H9 (cell line): ENCODE results near the gene WDR91. TPM values are rescaled to one million over a fixed set of nuclear protein-coding genes. Genes with fewer than 3 reads are reported as not detected.

Source experiments
- DNase-seq: peaks from one replicate; pipeline ENCODE4 v3.0.0-alpha.2; 2017
- H2AFZ ChIP-seq: one replicate; pipeline ENCODE4 v1.6.1; 2013; ENCODE audit warnings: mild to moderate bottlenecking, low read length, control low read depth, moderate library complexity
- H2AK5ac ChIP-seq: 2 replicates; pipeline ENCODE4 v1.6.1; 2013; ENCODE audit warnings: low read length, control low read depth, mixed read lengths; ENCODE audit not compliant: insufficient read length
- H2BK120ac ChIP-seq: one replicate; pipeline ENCODE4 v1.6.1; 2013; ENCODE audit warnings: low read depth, mild to moderate bottlenecking, low read length, control low read depth, inconsistent platforms; ENCODE audit not compliant: poor library complexity, severe bottlenecking
- H2BK12ac ChIP-seq: 2 replicates; pipeline ENCODE4 v1.6.1; 2013; ENCODE audit warnings: low read length, control low read depth, mixed read lengths, low read depth; ENCODE audit not compliant: insufficient read length
- H2BK15ac ChIP-seq: 2 replicates; pipeline ENCODE4 v1.6.1; 2013; ENCODE audit warnings: low read depth, low read length, control low read depth
- H2BK20ac ChIP-seq: one replicate; pipeline ENCODE4 v1.6.1; 2013; ENCODE audit warnings: low read depth, mild to moderate bottlenecking, low read length, control low read depth, inconsistent platforms; ENCODE audit not compliant: poor library complexity, severe bottlenecking
- H2BK5ac ChIP-seq: 2 replicates; pipeline ENCODE4 v1.6.1; 2013; ENCODE audit warnings: low read length, control low read depth, mixed read lengths; ENCODE audit not compliant: insufficient read length
- H3K14ac ChIP-seq: 2 replicates; pipeline ENCODE4 v1.6.1; 2013; ENCODE audit warnings: low read length, control low read depth; ENCODE audit not compliant: insufficient read depth
- H3K18ac ChIP-seq: 2 replicates; pipeline ENCODE4 v1.6.1; 2013; ENCODE audit warnings: low read depth, mild to moderate bottlenecking, mixed read lengths, low read length, control low read depth; ENCODE audit not compliant: insufficient read length
- H3K23ac ChIP-seq: 2 replicates; pipeline ENCODE4 v1.6.1; 2013; ENCODE audit warnings: low read length, control low read depth, mixed read lengths, low read depth; ENCODE audit not compliant: insufficient read length
- H3K23me2 ChIP-seq: 2 replicates; pipeline ENCODE4 v1.6.1; 2013; ENCODE audit warnings: low read depth, mild to moderate bottlenecking, mixed read lengths, low read length, control low read depth; ENCODE audit not compliant: insufficient read length, poor library complexity, severe bottlenecking
- H3K27ac ChIP-seq: 2 replicates; pipeline ENCODE4 v1.5.1; 2013; ENCODE audit warnings: low read length, control low read depth, mixed read lengths, low read depth; ENCODE audit not compliant: insufficient read length
- H3K27me3 ChIP-seq: 2 replicates; pipeline ENCODE4 v1.6.1; 2013; ENCODE audit warnings: low read length, control low read depth, inconsistent platforms; ENCODE audit not compliant: insufficient read depth
- H3K4ac ChIP-seq: 2 replicates; pipeline ENCODE4 v1.6.1; 2013; ENCODE audit warnings: low read depth, mild to moderate bottlenecking, control low read depth, inconsistent platforms, low read length, moderate library complexity
- H3K4me1 ChIP-seq: 2 replicates; pipeline ENCODE4 v1.6.1; 2013; ENCODE audit warnings: low read length, control low read depth, inconsistent platforms; ENCODE audit not compliant: insufficient read depth
- H3K4me2 ChIP-seq: 2 replicates; pipeline ENCODE4 v1.6.1; 2013; ENCODE audit warnings: low read length, control low read depth, mixed read lengths; ENCODE audit not compliant: insufficient read length, insufficient read depth
- H3K56ac ChIP-seq: 2 replicates; pipeline ENCODE4 v1.6.1; 2013; ENCODE audit warnings: low read depth, mild to moderate bottlenecking, mixed read lengths, low read length, control low read depth; ENCODE audit not compliant: insufficient read length
- H3K79me1 ChIP-seq: 2 replicates; pipeline ENCODE4 v1.6.1; 2013; ENCODE audit warnings: low read depth, mild to moderate bottlenecking, moderate library complexity, low read length, control low read depth, inconsistent platforms; ENCODE audit not compliant: insufficient read depth, poor library complexity, severe bottlenecking
- H3K79me2 ChIP-seq: 2 replicates; pipeline ENCODE4 v1.6.1; 2013; ENCODE audit warnings: low read length, control low read depth, inconsistent platforms; ENCODE audit not compliant: insufficient read depth
- H3K9ac ChIP-seq: 2 replicates; pipeline ENCODE4 v1.6.1; 2013; ENCODE audit warnings: low read length, control low read depth, mixed read lengths; ENCODE audit not compliant: insufficient read length; ENCODE audit errors: extremely low read depth
- H3K9me3 ChIP-seq: one replicate; pipeline ENCODE4 v1.6.1; 2013; ENCODE audit warnings: low read depth, low read length, inconsistent platforms; ENCODE audit not compliant: control insufficient read depth
- H3T11ph ChIP-seq: one replicate; pipeline ENCODE4 v1.6.1; 2013; ENCODE audit warnings: mild to moderate bottlenecking, low read length, control low read depth, inconsistent platforms
- H4K20me1 ChIP-seq: one replicate; pipeline ENCODE4 v1.6.1; 2013; ENCODE audit not compliant: control insufficient read depth, insufficient read length, insufficient read depth
- H4K5ac ChIP-seq: 2 replicates; pipeline ENCODE4 v1.6.1; 2013; ENCODE audit warnings: low read depth, mild to moderate bottlenecking, mixed read lengths, low read length, control low read depth; ENCODE audit not compliant: insufficient read length
- H4K8ac ChIP-seq: replicated peaks from 2 replicates; pipeline ENCODE4 v1.6.1; 2013; ENCODE audit warnings: low read length, control low read depth, mixed read lengths, low read depth; ENCODE audit not compliant: insufficient read length
- H4K91ac ChIP-seq: 2 replicates; pipeline ENCODE4 v1.6.1; 2013; ENCODE audit warnings: low read depth, mild to moderate bottlenecking, moderate library complexity, mixed read lengths, low read length, control low read depth; ENCODE audit not compliant: insufficient read length
- H3K27ac Mint-ChIP-seq, 3 experiments: 2 replicates in 2 of 3; 3 replicates in 1 of 3; pipeline ENCODE4 v1.8.0; 2020 to 2021; ENCODE audit warnings: mixed read lengths in 3 of 3, mild to moderate bottlenecking in 1 of 3, moderate library complexity in 1 of 3
- H3K27me3 Mint-ChIP-seq: 2 replicates; pipeline ENCODE4 v1.8.0; 2021; ENCODE audit warnings: low read depth, mild to moderate bottlenecking, moderate library complexity, mixed read lengths
- H3K36me3 Mint-ChIP-seq, 3 experiments: 2 replicates in 2 of 3; 3 replicates in 1 of 3; pipeline ENCODE4 v1.8.0; 2020 to 2021; ENCODE audit warnings: low read depth in 3 of 3, mixed read lengths in 3 of 3; ENCODE audit not compliant: insufficient read depth in 1 of 3
- H3K4me1 Mint-ChIP-seq, 2 experiments: 2 replicates each; pipeline ENCODE4 v1.8.0; 2020; ENCODE audit warnings: mixed read lengths in 2 of 2
- H3K4me3 Mint-ChIP-seq, 2 experiments: 2 replicates in 1 of 2; 3 replicates in 1 of 2; pipeline ENCODE4 v1.8.0; 2020 to 2021; ENCODE audit warnings: mild to moderate bottlenecking in 2 of 2, mixed read lengths in 2 of 2, moderate library complexity in 1 of 2
- H3K9me3 Mint-ChIP-seq, 2 experiments: 2 replicates in 1 of 2; 3 replicates in 1 of 2; pipeline ENCODE4 v1.8.0; 2020; ENCODE audit warnings: mild to moderate bottlenecking in 2 of 2, mixed read lengths in 2 of 2, moderate library complexity in 1 of 2
- WGBS: extraction: QIAGEN DNeasy Blood & Tissue Kit; methylation state at CpG from one replicate; pipeline ENCODE4 v1.1.7; 2013; ENCODE audit warnings: missing lambda C conversion rate, low lambda C conversion rate, mixed read lengths; ENCODE audit not compliant: insufficient read length; ENCODE audit errors: extremely low coverage; 5-methylcytosine and 5-hydroxymethylcytosine counted together
- total RNA-seq: library from RNA; stranded (reverse); gene quantifications from 2 replicates; pipeline ENCODE4 v1.2.1, GENCODE V29; 2021
- TF ChIP-seq, protein P1 (sequence below): fragments of 200-600 bp; sonication (generic); conservative IDR thresholded peaks from 3 replicates; pipeline ENCODE4 v1.8.0; 2021; ENCODE audit warnings: antibody characterized with exemption, mild to moderate bottlenecking

Gene WDR91
- total RNA-seq, 1 experiment from 2014 or later: 9.4 TPM

DNA sequence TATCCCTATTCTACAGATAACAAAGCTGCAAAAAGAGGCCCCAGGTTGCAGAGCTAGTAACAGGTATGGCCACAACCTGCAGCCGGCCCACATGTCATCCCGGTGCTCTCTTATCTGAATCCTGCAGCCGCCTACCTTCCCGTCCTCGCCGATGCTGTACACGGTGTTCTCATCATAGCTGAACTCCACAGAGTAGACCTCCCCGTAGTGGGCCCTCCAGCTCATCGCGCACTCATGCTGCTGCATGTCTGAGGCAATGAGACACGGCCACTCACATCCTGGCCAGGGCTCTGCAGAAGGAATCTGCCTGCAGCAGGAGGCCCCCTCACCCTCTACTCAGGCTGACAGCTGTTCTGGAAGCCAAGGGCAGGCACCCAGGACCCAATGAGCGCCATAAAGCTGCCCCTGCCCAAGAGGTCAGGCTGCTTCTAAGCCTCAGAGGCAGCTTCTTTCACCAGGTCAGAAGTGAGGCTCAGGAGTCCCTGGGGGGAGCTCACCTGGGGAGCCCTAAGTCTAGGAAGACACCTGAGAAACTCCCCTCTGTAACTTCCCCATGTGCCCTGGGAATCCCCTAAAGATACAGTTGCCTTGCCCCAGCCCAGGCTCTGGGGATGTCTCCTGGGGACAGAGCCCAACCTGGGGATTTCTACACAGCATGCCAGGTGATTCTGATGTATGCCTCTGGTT, 22.9 kb downstream of the WDR91 start:
- WGBS: no CpG with 5 or more reads among the region's 12 CpGs
- Histone ChIP-seq H3K18ac (no peak overlapping the region), H4K20me1 (no peaks in the 10 kb centered on the region), H3T11ph (no peak overlapping the region), H3K4me1 (no peaks in the 10 kb centered on the region), H2AK5ac (no peak overlapping the region), H2BK12ac (no peak overlapping the region), H4K5ac (no peak overlapping the region), H3K14ac (no peak overlapping the region), H2BK15ac (no peak overlapping the region), H3K23me2 (no peaks in the 10 kb centered on the region), H3K27ac (no peak overlapping the region), H3K56ac (no peak overlapping the region), H3K9ac (no peak overlapping the region), H3K9me3 (no peaks in the 10 kb centered on the region), H2BK5ac (no peak overlapping the region), H2BK20ac (no peak overlapping the region), H4K91ac (no peak overlapping the region), H2AFZ (no peak overlapping the region), H3K4me2 (no peak overlapping the region), H3K79me1 (no peaks in the 10 kb centered on the region), H4K8ac (no peak overlapping the region), H3K23ac (no peak overlapping the region), H2BK120ac (no peak overlapping the region), H3K4ac (no peak overlapping the region), H3K27me3 (no peaks in the 10 kb centered on the region), H3K79me2 (no peaks in the 10 kb centered on the region)
- TF ChIP-seq, protein P1, sequence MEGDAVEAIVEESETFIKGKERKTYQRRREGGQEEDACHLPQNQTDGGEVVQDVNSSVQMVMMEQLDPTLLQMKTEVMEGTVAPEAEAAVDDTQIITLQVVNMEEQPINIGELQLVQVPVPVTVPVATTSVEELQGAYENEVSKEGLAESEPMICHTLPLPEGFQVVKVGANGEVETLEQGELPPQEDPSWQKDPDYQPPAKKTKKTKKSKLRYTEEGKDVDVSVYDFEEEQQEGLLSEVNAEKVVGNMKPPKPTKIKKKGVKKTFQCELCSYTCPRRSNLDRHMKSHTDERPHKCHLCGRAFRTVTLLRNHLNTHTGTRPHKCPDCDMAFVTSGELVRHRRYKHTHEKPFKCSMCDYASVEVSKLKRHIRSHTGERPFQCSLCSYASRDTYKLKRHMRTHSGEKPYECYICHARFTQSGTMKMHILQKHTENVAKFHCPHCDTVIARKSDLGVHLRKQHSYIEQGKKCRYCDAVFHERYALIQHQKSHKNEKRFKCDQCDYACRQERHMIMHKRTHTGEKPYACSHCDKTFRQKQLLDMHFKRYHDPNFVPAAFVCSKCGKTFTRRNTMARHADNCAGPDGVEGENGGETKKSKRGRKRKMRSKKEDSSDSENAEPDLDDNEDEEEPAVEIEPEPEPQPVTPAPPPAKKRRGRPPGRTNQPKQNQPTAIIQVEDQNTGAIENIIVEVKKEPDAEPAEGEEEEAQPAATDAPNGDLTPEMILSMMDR: no peak
- Mint-ChIP-seq H3K36me3 (peaks cover 7 to 74% (median 46%) of the 10 kb centered on the region in 3 experiments; a peak in 6 of 7 replicates), H3K27me3 (no peaks in the 10 kb centered on the region), H3K27ac (no peak overlapping the region), H3K4me1 (no peaks in the 10 kb centered on the region), H3K9me3 (no peaks in the 10 kb centered on the region), H3K4me3 (no peak overlapping the region)
- DNase-seq: no peak
